Measurements from ENCODE around the gene DTNBP1. TPM values are rescaled to one million over a fixed set of nuclear protein-coding genes. Genes with fewer than 3 reads are reported as not detected.

Gene DTNBP1
- total and polyA plus RNA-seq, 2 of the 8 experiments (the other 6 are each of a cell fraction or from before 2014, with no cell fraction given): 13.5 to 22.1 TPM

DNA sequence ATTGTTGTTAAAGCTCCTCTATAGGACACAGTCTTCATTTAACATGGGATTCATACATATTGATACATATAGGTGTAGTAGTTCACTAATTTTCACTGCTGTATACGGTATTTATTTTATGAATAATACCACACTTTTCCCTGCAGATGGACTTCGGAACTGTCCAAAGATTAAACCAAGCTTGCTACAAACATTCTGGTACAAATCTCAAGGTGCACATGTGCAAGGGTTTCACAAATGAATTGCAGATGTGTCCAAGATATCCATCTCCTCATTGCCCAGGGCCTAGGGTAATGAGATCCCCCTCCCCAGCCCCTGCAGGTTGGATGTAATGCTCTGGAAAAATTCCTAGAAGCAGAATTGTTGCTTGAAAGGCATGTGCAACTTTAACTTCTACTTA lies 31.4 kb downstream of the DTNBP1 start:
- Histone ChIP-seq H3K79me2 (ENCODE audit: control insufficient read depth in 1 of 2, insufficient read depth in 2 of 2, low read length in 2 of 2) (no peaks in the 10 kb centered on the region), H2BK5ac (ENCODE audit: low read depth, low read length) (no peak overlapping the region), H4K91ac (replicated peaks; ENCODE audit: insufficient read length, low read length) (no peak overlapping the region), H3K36me3 (ENCODE audit: control insufficient read depth in 2 of 4, insufficient read depth in 4 of 4, low read length in 3 of 4) (no peaks in the 10 kb centered on the region), H2AFZ (ENCODE audit: low read length) (no peak overlapping the region), H3K23ac (ENCODE audit: insufficient read length) (no peak overlapping the region), H3K9ac (replicated peaks in 1 of 4; ENCODE audit: extremely low read depth in 1 of 4, low read depth in 3 of 4, low read length in 3 of 4) (no peak overlapping the region), H3K27ac (ENCODE audit: low read depth, low read length) (no peak overlapping the region), H4K8ac (ENCODE audit: extremely low read depth, insufficient read depth, low read length) (no peak overlapping the region), H2AK5ac (ENCODE audit: low read depth, low read length) (no peak overlapping the region), H3K56ac (replicated peaks; ENCODE audit: insufficient read length, low read depth, low read length) (no peak overlapping the region), H3K4me3 (ENCODE audit: extremely low read depth in 1 of 4, insufficient read depth in 2 of 4, low read depth in 3 of 4, low read length in 4 of 4) (no peak overlapping the region), H3K14ac (ENCODE audit: insufficient read length) (no peak overlapping the region), H2BK12ac (ENCODE audit: low read depth, low read length) (no peak overlapping the region), H3K23me2 (ENCODE audit: low read depth, low read length) (no peaks in the 10 kb centered on the region), H3K9me3 (ENCODE audit: insufficient read depth in 2 of 2, low read depth in 1 of 2, low read length in 1 of 2) (no peaks in the 10 kb centered on the region), H3K27me3 (replicated peaks in 1 of 4; ENCODE audit: control insufficient read depth in 3 of 4, extremely low read depth in 1 of 4, insufficient read depth in 3 of 4, low read length in 3 of 4) (no peaks in the 10 kb centered on the region), H3K4me1 (replicated peaks in 1 of 4; ENCODE audit: control insufficient read depth in 3 of 4, insufficient read depth in 4 of 4, low read length in 3 of 4) (no peaks in the 10 kb centered on the region), H3K18ac (ENCODE audit: extremely low read depth, low read length) (no peak overlapping the region), H3K79me1 (ENCODE audit: low read depth, low read length) (no peaks in the 10 kb centered on the region), H2BK15ac (ENCODE audit: low read length) (no peak overlapping the region), H3K4me2 (ENCODE audit: insufficient read depth in 1 of 2, low read depth in 2 of 2, low read length in 2 of 2) (no peak overlapping the region), H3K4ac (replicated peaks; ENCODE audit: insufficient read length, low read depth, low read length) (no peak overlapping the region), H4K5ac (ENCODE audit: insufficient read length, low read depth, low read length) (no peak overlapping the region), H4K20me1 (replicated peaks in 1 of 2; ENCODE audit: control insufficient read depth in 1 of 2, insufficient read depth in 2 of 2, low read length in 2 of 2) (no peaks in the 10 kb centered on the region), H2BK20ac (ENCODE audit: low read length) (no peak overlapping the region), H2BK120ac (replicated peaks; ENCODE audit: low read depth, low read length) (no peak overlapping the region)
- TF ChIP-seq PHF8 (conservative IDR thresholded peaks at IDR 0.05; ENCODE audit: low read depth, low read length) (no peak), POLR2A (IDR thresholded peaks at IDR 0.05; ENCODE audit: control extremely low read depth in 1 of 2, low read depth in 2 of 2, low read length in 2 of 2) (no peak), SIN3A (conservative IDR thresholded peaks at IDR 0.05 in 1 of 2, IDR thresholded peaks at IDR 0.05 in 1 of 2; ENCODE audit: low read depth in 1 of 2, low read length in 2 of 2) (no peak)
- DNase-seq (ENCODE audit: low read depth in 1 of 2, low spot score in 2 of 2) (no peak), FAIRE-seq (no peak)
- POLR2A ChIA-PET (ENCODE audit: partially characterized antibody): no interaction called here
- WGBS, 2 experiments (ENCODE audit: extremely low coverage in 1 of 2, insufficient coverage in 1 of 2, insufficient read length in 1 of 2, insufficient replicate concordance in 2 of 2, low coverage in 1 of 2, low lambda C conversion rate in 2 of 2, missing lambda C conversion rate in 1 of 2): 86% methylated on average over 2 of the region's 2 CpGs; no CpG with 5 or more reads in 1 of the 2 experiments
- CTCF ChIA-PET (ENCODE audit: partially characterized antibody): interaction anchor here (1.7 kb wide), 1 partner anchor 8 kb away, joined by 4 read pairs; no protein-coding TSS in a partner anchor
